Natural killer cell (primary cell): ENCODE data around the gene DNAH6. TPM values are rescaled to one million over a fixed set of nuclear protein-coding genes. Genes with fewer than 3 reads are reported as not detected.

Experiments used
- ATAC-seq, 3 donors: fragments of 150-1000 bp in 2 of 3; fragments of 200-7000 bp in 1 of 3; cut with Tn5 transposase; 1 replicate in 1 of 3; 2 replicates in 2 of 3; pipeline ENCODE4 v1.10.0; 2021; ENCODE audit warnings: mild to moderate bottlenecking in 2 of 3, moderate library complexity in 2 of 3
- DNase-seq, 2 donors: peaks; one replicate each; pipeline versions ENCODE4 v3.0.0 to v3.0.0-alpha.2; 2013 to 2021; ENCODE audit warnings: mixed read lengths in 1 of 2
- H3K27ac ChIP-seq: one replicate; pipeline ENCODE4 v1.5.1; 2013; ENCODE audit warnings: mild to moderate bottlenecking, low read length
- H3K27me3 ChIP-seq: one replicate; pipeline ENCODE4 v1.6.1; 2013; ENCODE audit warnings: low read length; ENCODE audit not compliant: control insufficient read depth, insufficient read depth
- H3K36me3 ChIP-seq: one replicate; pipeline ENCODE4 v1.6.1; 2013; ENCODE audit warnings: low read length; ENCODE audit not compliant: control insufficient read depth, insufficient read depth
- H3K4me1 ChIP-seq: one replicate; pipeline ENCODE4 v1.6.1; 2013; ENCODE audit warnings: low read length; ENCODE audit not compliant: control insufficient read depth, insufficient read depth
- H3K4me3 ChIP-seq: one replicate; pipeline ENCODE4 v1.5.1; 2013; ENCODE audit warnings: low read length
- H3K9me3 ChIP-seq: one replicate; pipeline ENCODE4 v1.6.1; 2013; ENCODE audit warnings: low read length; ENCODE audit not compliant: control insufficient read depth, insufficient read depth
- H3K27ac Mint-ChIP-seq, 2 donors: one replicate each; pipeline ENCODE4 v1.8.0; 2022; ENCODE audit warnings: mild to moderate bottlenecking in 2 of 2, mixed read lengths in 2 of 2, moderate library complexity in 1 of 2
- H3K27me3 Mint-ChIP-seq, 2 donors: one replicate each; pipeline ENCODE4 v1.8.0; 2022; ENCODE audit warnings: low read depth in 2 of 2, mixed read lengths in 2 of 2
- H3K36me3 Mint-ChIP-seq: one replicate; pipeline ENCODE4 v1.8.0; 2022; ENCODE audit warnings: mixed read lengths
- H3K4me1 Mint-ChIP-seq, 2 donors: one replicate each; pipeline ENCODE4 v1.8.0; 2022; ENCODE audit warnings: mixed read lengths in 2 of 2
- H3K4me3 Mint-ChIP-seq: one replicate; pipeline ENCODE4 v1.8.0; 2022; ENCODE audit warnings: mild to moderate bottlenecking, moderate library complexity, mixed read lengths
- H3K9me3 Mint-ChIP-seq, 2 donors: one replicate each; pipeline ENCODE4 v1.8.0; 2022; ENCODE audit warnings: mixed read lengths in 2 of 2
- WGBS: methylation state at CpG from one replicate; pipeline ENCODE4 v1.1.7; 2013; ENCODE audit warnings: missing lambda C conversion rate; ENCODE audit not compliant: insufficient coverage; 5-methylcytosine and 5-hydroxymethylcytosine counted together
- intact Hi-C: fragments of 100-400 bp; cut with micrococcal nuclease; formaldehyde crosslinking; loops from one replicate; pipeline ENCODE4 v1.14.2; 2022
- total RNA-seq, 4 donors: library from RNA; stranded (reverse); fragments of 120-200 nt in 1 of 4; gene quantifications; one replicate each; pipeline versions ENCODE4 v1.2.3 to v1.2.4, GENCODE V29; 2013 to 2022
- TF ChIP-seq, protein P1 (sequence below): fragments of 200-600 bp; IDR thresholded peaks from one replicate; pipeline ENCODE4 v1.8.0; 2022; ENCODE audit warnings: antibody characterized with exemption

DNAH6 gene
- total RNA-seq, 3 donors from 2014 or later (not counting 1 experiment from before 2014, with no cell fraction given): 0.05 to 0.60 (median 0.32) TPM

DNA sequence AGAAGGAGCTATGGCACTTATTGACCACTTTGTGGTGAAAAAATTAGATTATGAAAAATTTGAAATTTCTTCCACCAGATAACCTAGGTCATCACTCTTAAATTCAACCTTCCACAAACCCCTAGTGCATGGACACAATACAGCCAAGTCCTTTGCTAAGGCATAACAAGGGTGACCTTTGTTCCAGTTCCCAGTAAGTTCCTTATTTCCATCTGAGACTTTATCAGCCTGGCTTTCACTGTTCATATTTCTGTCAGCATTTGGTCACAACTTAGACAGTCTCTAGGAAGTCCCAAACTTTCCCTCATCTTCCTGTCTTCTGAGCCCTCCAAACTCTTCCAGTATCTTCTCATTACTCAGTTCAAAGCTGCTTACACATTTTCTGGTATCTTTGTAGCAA is 232.0 kb downstream of the DNAH6 start:
- no peak overlapping the region for H3K27ac ChIP-seq
- intact Hi-C loops: no loop called here
- no peaks in the 10 kb centered on the region for H3K9me3 Mint-ChIP-seq

DNA sequence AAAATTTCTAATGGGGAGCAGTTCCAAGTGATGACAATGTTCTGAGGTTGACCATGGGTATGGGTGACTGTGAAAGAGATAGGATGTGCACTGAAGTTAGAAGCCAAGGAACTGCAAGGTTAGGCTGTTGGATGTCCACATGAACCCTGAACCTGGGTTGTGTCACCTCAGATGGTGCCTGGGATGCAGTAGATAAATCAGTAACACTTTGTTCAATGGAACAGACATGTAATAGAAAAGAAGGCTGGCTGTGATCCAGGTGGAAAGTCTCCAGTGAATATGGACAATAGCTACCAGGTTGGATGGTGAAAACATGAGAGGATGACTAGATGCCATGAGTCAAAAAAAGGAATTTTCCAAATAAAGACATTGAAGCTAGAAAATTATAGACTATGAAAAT is 233.1 kb downstream of the DNAH6 start:
- ATAC-seq (no peak), DNase-seq (no peak)
- no peak overlapping the region for H3K27ac ChIP-seq
- TF ChIP-seq, protein P1, sequence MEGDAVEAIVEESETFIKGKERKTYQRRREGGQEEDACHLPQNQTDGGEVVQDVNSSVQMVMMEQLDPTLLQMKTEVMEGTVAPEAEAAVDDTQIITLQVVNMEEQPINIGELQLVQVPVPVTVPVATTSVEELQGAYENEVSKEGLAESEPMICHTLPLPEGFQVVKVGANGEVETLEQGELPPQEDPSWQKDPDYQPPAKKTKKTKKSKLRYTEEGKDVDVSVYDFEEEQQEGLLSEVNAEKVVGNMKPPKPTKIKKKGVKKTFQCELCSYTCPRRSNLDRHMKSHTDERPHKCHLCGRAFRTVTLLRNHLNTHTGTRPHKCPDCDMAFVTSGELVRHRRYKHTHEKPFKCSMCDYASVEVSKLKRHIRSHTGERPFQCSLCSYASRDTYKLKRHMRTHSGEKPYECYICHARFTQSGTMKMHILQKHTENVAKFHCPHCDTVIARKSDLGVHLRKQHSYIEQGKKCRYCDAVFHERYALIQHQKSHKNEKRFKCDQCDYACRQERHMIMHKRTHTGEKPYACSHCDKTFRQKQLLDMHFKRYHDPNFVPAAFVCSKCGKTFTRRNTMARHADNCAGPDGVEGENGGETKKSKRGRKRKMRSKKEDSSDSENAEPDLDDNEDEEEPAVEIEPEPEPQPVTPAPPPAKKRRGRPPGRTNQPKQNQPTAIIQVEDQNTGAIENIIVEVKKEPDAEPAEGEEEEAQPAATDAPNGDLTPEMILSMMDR: no peak
- no peaks in the 10 kb centered on the region for H3K36me3 ChIP-seq
- H3K27me3 ChIP-seq: no peaks in the 10 kb centered on the region
- intact Hi-C loops: no loop called here
- Mint-ChIP-seq H3K9me3 (no peaks in the 10 kb centered on the region), H3K4me3 (no peak overlapping the region), H3K27ac (no peak overlapping the region), H3K4me1 (no peaks in the 10 kb centered on the region), H3K36me3 (peaks cover 6% of the 10 kb centered on the region), H3K27me3 (peaks cover 0 to under 1% of the 10 kb centered on the region in 2 donors)
- no peaks in the 10 kb centered on the region for H3K4me1 ChIP-seq
- no peak overlapping the region for H3K4me3 ChIP-seq
- H3K9me3 ChIP-seq: no peaks in the 10 kb centered on the region

More for the DNA sequence above, 232.0 kb downstream of the DNAH6 start:
- no peaks in the 10 kb centered on the region for H3K27me3 ChIP-seq
- Mint-ChIP-seq H3K36me3 (peaks cover 6% of the 10 kb centered on the region), H3K27ac (no peak overlapping the region), H3K27me3 (no peaks in the 10 kb centered on the region), H3K4me3 (no peak overlapping the region), H3K4me1 (no peaks in the 10 kb centered on the region)
- no peaks in the 10 kb centered on the region for H3K36me3 ChIP-seq
- DNase-seq: no peak
- no peaks in the 10 kb centered on the region for H3K4me1 ChIP-seq
- no peaks in the 10 kb centered on the region for H3K9me3 ChIP-seq
- ATAC-seq: no peak
- H3K4me3 ChIP-seq: no peak overlapping the region
- TF ChIP-seq, protein P1: no peak

GRCh38 chr2:84755096-84755495 is 238.8 kb downstream of the DNAH6 start:
- Histone ChIP-seq H3K9me3 (no peaks in the 10 kb centered on the region), H3K4me3 (no peak overlapping the region), H3K27me3 (no peaks in the 10 kb centered on the region), H3K36me3 (no peaks in the 10 kb centered on the region), H3K27ac (no peak overlapping the region), H3K4me1 (no peaks in the 10 kb centered on the region)
- Mint-ChIP-seq H3K27ac (no peak overlapping the region), H3K4me3 (no peak overlapping the region), H3K9me3 (no peaks in the 10 kb centered on the region), H3K27me3 (peaks cover 0 to 2% of the 10 kb centered on the region in 2 donors), H3K36me3 (no peaks in the 10 kb centered on the region), H3K4me1 (no peaks in the 10 kb centered on the region)
- TF ChIP-seq, protein P1: no peak
- DNase-seq: no peak
- WGBS: 100% methylated on average over 1 of the region's 1 CpG
- intact Hi-C loops: no loop called here
- ATAC-seq: no peak

GRCh38 chr2:84757648-84758047 is 241.3 kb downstream of the DNAH6 start:
- no peak for ATAC-seq

More at GRCh38 chr2:84757648-84758047, 241.3 kb downstream of the DNAH6 start:
- Mint-ChIP-seq H3K9me3 (no peaks in the 10 kb centered on the region), H3K36me3 (no peaks in the 10 kb centered on the region), H3K27ac (no peak overlapping the region), H3K27me3 (peaks cover 0 to 2% of the 10 kb centered on the region in 2 donors), H3K4me1 (no peaks in the 10 kb centered on the region), H3K4me3 (no peak overlapping the region)
- Histone ChIP-seq H3K27me3 (no peaks in the 10 kb centered on the region), H3K4me1 (no peaks in the 10 kb centered on the region), H3K27ac (no peak overlapping the region), H3K4me3 (no peak overlapping the region), H3K36me3 (no peaks in the 10 kb centered on the region), H3K9me3 (no peaks in the 10 kb centered on the region)
- WGBS: 100% methylated on average over 3 of the region's 3 CpGs
- DNase-seq: no peak
- intact Hi-C loops: no loop called here
- TF ChIP-seq, protein P1: no peak
